ENCODE measurements around the gene LTB.
"Not testable (repeated sequence)": the region's sequence is repeated elsewhere in the genome, so short reads cannot be mapped to it uniquely, and the experiment has no call there.

Gene LTB

DNA sequence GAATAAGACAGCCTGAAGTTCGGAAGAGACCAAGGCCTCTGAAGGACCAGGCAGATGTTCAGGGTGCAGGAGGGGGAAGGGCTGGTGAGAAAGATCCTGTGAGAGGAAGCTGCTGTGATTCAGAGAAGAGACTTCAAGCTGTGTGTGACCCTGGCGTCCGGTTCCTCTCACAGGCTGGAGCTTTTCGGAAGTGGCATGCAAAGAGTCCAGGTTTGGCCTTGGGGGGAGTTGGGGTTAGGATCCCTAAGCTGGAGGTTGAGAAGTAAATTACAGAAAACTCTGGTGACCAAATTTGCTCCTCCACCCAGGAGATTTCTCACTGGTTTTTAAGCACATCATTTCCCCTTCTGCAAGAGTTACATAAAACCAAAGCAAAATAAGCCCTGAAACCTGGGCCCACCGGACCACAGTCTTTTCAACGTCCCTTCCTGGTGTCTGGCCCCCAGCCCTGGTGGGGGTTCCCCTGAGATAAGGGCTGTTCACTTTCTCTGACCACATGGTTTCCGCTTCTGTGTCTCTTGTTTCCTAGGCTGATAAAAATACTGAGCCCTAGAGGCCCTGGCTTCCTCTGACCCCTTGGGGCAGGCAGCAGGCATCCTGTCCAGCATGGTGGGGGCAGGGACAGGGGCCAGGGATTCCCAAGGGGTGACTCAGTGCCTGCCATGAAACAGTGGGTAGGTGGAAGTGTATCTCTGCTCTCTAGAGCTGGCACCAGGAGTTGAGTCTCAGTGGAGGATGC, 22.1 kb downstream of the LTB start:
- Mint-ChIP-seq H3K9me3 (no peaks in the 10 kb centered on the region), H3K4me3 (peak overlapping the region; percentile 63), H3K4me1 (peaks cover 70% of the 10 kb centered on the region), H3K27me3 (peaks cover 24% of the 10 kb centered on the region), H3K27ac (peak overlapping the region; percentile 91), H3K36me3 (peaks cover 57% of the 10 kb centered on the region)
- DNase-seq: peak; percentile 69
- CTCF ChIA-PET: interaction anchor here (1.0 to 17.7 kb wide), 4 partner anchors 9 to 29 kb away, joined by 4 to 1087 read pairs (median 8); partner anchors contain the start of genes ATP6V1G2, LST1, LTB and NCR3

GRCh38 chr6:31559606-31559957, 22.6 kb downstream of the LTB start:
- H3K4me1 Mint-ChIP-seq: peaks cover 73% of the 10 kb centered on the region
- H3K36me3 Mint-ChIP-seq: peaks cover 54% of the 10 kb centered on the region
- no peaks in the 10 kb centered on the region for H3K9me3 Mint-ChIP-seq
- H3K27me3 Mint-ChIP-seq: peaks cover 19% of the 10 kb centered on the region
- peak overlapping the region; percentile 63 for H3K4me3 Mint-ChIP-seq
- no peak for DNase-seq
- CTCF ChIA-PET: interaction anchor here (1.0 to 17.7 kb wide), 5 partner anchors 8 to 304 kb away, joined by 4 to 1087 read pairs (median 5); partner anchors contain the start of genes ATP6V1G2, LST1, LTB and NCR3
- peak overlapping the region; percentile 91 for H3K27ac Mint-ChIP-seq

GRCh38 chr6:31558631-31559500, 23.4 kb downstream of the LTB start:
- Mint-ChIP-seq H3K27me3 (peaks cover 15% of the 10 kb centered on the region), H3K9me3 (no peaks in the 10 kb centered on the region), H3K4me3 (peak overlapping the region; percentile 63), H3K4me1 (peaks cover 73% of the 10 kb centered on the region), H3K27ac (peak overlapping the region; percentile 91), H3K36me3 (peaks cover 54% of the 10 kb centered on the region)
- DNase-seq: peak; percentile 69
- CTCF ChIA-PET: interaction anchor here (1.1 to 17.7 kb wide), 4 partner anchors 12 to 304 kb away, joined by 4 to 1087 read pairs (median 8); partner anchors contain the start of genes ATP6V1G2, LST1, LTB and NCR3

DNA sequence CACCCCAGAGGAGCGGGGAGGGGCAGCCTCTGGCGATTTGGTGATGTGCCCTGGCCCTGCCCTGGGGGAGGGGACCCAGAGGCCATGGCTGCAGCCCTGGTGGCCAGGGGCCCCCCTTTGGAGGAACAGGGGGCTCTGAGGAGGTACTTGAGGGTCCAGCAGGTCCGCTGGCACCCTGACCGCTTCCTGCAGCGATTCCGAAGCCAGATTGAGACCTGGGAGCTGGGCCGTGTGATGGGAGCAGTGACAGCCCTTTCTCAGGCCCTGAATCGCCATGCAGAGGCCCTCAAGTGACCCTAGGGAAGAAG, 24.0 kb downstream of the LTB start:
- no peaks in the 10 kb centered on the region for H3K9me3 Mint-ChIP-seq

GRCh38 chr6:31557443-31558317, 24.5 kb downstream of the LTB start:
- peaks cover 48% of the 10 kb centered on the region for H3K36me3 Mint-ChIP-seq
- H3K27me3 Mint-ChIP-seq: peaks cover 11% of the 10 kb centered on the region
- peaks cover 66% of the 10 kb centered on the region for H3K4me1 Mint-ChIP-seq
- H3K4me3 Mint-ChIP-seq: peak overlapping the region; percentile 41
- H3K9me3 Mint-ChIP-seq: no peaks in the 10 kb centered on the region
- H3K27ac Mint-ChIP-seq: peak overlapping the region; percentile 55
- no peak for DNase-seq
- CTCF ChIA-PET: interaction anchor here (17.7 kb wide), 1 partner anchor 31 kb away, joined by 1087 read pairs; the partner anchor contains the start of genes LST1, LTB, NCR3 and TNF

More for the DNA sequence above, 24.0 kb downstream of the LTB start:
- peak overlapping the region; percentile 63 for H3K4me3 Mint-ChIP-seq
- DNase-seq: no peak
- peaks cover 11% of the 10 kb centered on the region for H3K27me3 Mint-ChIP-seq
- peak overlapping the region; percentile 91 for H3K27ac Mint-ChIP-seq
- CTCF ChIA-PET: interaction anchor here (17.7 kb wide), 1 partner anchor 31 kb away, joined by 1087 read pairs; the partner anchor contains the start of genes LST1, LTB, NCR3 and TNF
- H3K36me3 Mint-ChIP-seq: peaks cover 50% of the 10 kb centered on the region
- peaks cover 70% of the 10 kb centered on the region for H3K4me1 Mint-ChIP-seq

- DNase-seq: no peak
- Mint-ChIP-seq H3K9me3 (no peaks in the 10 kb centered on the region), H3K27ac (no peak overlapping the region), H3K36me3 (peaks cover 44% of the 10 kb centered on the region), H3K4me1 (peaks cover 69% of the 10 kb centered on the region), H3K4me3 (no peak overlapping the region), H3K27me3 (peaks cover 4% of the 10 kb centered on the region)
- CTCF ChIA-PET: interaction anchor here (17.7 kb wide), 1 partner anchor 33 kb away, joined by 1087 read pairs; the partner anchor contains the start of genes LST1, LTB, NCR3 and TNF
Measured at GRCh38 chr6:31556307-31556706, 25.9 kb downstream of the LTB start.

DNA sequence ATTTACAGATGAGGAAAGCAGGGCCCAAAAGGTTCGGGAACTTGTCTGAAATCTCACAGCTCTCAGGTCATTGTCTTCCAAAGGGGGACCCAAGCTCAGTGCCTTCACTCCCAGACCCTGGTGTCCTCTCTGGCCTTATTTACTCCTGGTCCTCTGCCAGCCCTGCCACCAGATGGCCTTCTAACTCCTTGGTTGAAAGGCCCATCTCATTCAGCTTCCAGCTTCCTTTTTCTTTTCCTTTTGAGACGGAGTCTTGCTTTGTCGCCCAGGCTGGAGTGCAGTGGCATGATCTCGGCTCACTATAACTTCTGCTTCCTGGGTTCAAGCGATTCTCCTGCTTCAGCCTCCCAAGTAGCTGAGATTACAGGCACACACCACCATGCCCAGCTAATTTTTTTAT, 30.9 kb downstream of the LTB start:
- H3K9me3 Mint-ChIP-seq, H3K27me3 Mint-ChIP-seq: not testable (repeated sequence)
- Mint-ChIP-seq H3K27ac (peak overlapping the region; percentile 29), H3K4me3 (peak overlapping the region; percentile 18), H3K36me3 (peaks cover 20% of the 10 kb centered on the region), H3K4me1 (peaks cover 59% of the 10 kb centered on the region)
- CTCF ChIA-PET: interaction anchor here (1.0 to 17.7 kb wide), 13 partner anchors 9 to 189 kb away, joined by 3 to 1087 read pairs (median 5); partner anchors contain the start of genes AIF1, DDX39B, LST1 and LTB
- DNase-seq: peak; percentile 84

- Mint-ChIP-seq H3K36me3 (peaks cover 16% of the 10 kb centered on the region), H3K4me3 (peak overlapping the region; percentile 80), H3K9me3 (no peaks in the 10 kb centered on the region), H3K4me1 (peaks cover 63% of the 10 kb centered on the region), H3K27me3 (no peaks in the 10 kb centered on the region), H3K27ac (peak overlapping the region; percentile 42)
- CTCF ChIA-PET: interaction anchor here (0.9 to 17.7 kb wide), 5 partner anchors 40 to 375 kb away, joined by 3 to 1087 read pairs (median 3); partner anchors contain the start of genes LST1, LTB, NCR3 and TNF
- no peak for DNase-seq
Measured at GRCh38 chr6:31548544-31548873, 33.7 kb downstream of the LTB start.

- Mint-ChIP-seq H3K27me3 (no peaks in the 10 kb centered on the region), H3K4me3 (peak overlapping the region; percentile 80), H3K4me1 (peaks cover 68% of the 10 kb centered on the region), H3K36me3 (peaks cover 15% of the 10 kb centered on the region), H3K9me3 (no peaks in the 10 kb centered on the region), H3K27ac (peak overlapping the region; percentile 90)
- no peak for DNase-seq
- CTCF ChIA-PET: interaction anchor here (0.7 to 17.7 kb wide), 5 partner anchors 41 to 404 kb away, joined by 3 to 1087 read pairs (median 3); partner anchors contain the start of genes LST1, LTB, NCR3 and TNF
Measured at GRCh38 chr6:31547727-31548543, 34.3 kb downstream of the LTB start.

GRCh38 chr6:31546958-31547726, 35.1 kb downstream of the LTB start, which contains the start of gene NFKBIL1:
NFKBIL1 (plus strand) TSS chr6:31547608; CDS start chr6:31547695, 87 bp downstream.
- H3K27ac Mint-ChIP-seq: peak within 1 kb of the TSS; percentile 90
- H3K4me3 Mint-ChIP-seq: peak within 1 kb of the TSS; percentile 80
- CTCF ChIA-PET: interaction anchor here (0.7 to 17.7 kb wide), 7 partner anchors 12 to 405 kb away, joined by 3 to 1087 read pairs (median 4); partner anchors contain the start of genes LST1, LTB, NCR3 and TNF
- no peaks in the 10 kb centered on the region for H3K27me3 Mint-ChIP-seq
- peaks cover 72% of the 10 kb centered on the region for H3K4me1 Mint-ChIP-seq
- H3K36me3 Mint-ChIP-seq: peaks cover 13% of the 10 kb centered on the region
- H3K9me3 Mint-ChIP-seq: no peaks in the 10 kb centered on the region
- DNase-seq: peak; percentile 95

DNA sequence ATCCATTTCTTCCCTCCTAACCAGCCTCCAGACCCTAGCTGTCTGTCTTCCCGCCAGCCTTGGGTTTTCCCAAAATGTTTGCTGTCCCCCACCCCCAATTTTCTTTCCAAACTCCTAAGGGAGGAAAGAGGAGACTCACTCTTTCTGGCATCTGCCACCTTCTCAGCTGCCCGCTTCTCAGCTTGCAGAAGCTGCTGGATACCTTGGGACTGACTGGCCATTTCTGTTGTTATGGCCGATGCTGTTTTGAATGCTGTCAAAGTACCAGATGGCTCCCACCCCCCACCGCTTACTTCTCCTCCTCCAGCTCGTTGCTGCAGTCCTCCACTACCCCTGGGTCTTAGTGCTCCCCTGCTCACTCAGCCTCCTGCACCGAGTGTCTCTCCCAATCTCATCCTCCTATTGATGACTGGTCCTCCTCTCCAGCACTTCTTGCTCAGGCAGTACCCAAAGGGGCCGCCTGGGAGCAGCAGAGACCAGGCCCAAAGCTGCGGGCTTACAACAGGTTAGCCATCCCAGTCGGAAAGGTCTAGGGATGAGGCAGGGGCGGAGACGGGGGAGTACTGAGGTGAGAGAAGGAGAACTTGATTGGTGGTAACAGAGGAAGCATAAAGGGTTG, 35.8 kb downstream of the LTB start, which contains the start of gene ATP6V1G2:
ATP6V1G2 (minus strand) TSS at position 270 of the 619 bp plus-strand sequence; CDS start at position 221, 49 bp downstream.
- no peaks in the 10 kb centered on the region for H3K9me3 Mint-ChIP-seq
- H3K4me1 Mint-ChIP-seq: peaks cover 68% of the 10 kb centered on the region
- CTCF ChIA-PET: interaction anchor here (0.7 to 17.7 kb wide), 11 partner anchors 13 to 192 kb away, joined by 3 to 1087 read pairs (median 4); partner anchors contain the start of genes AIF1, LST1, LTB and NCR3
- DNase-seq: peak; percentile 93
- H3K27me3 Mint-ChIP-seq: no peaks in the 10 kb centered on the region
- H3K36me3 Mint-ChIP-seq: peaks cover 15% of the 10 kb centered on the region
- H3K4me3 Mint-ChIP-seq: peak within 1 kb of the TSS; percentile 80
- H3K27ac Mint-ChIP-seq: peak within 1 kb of the TSS; percentile 90

All from activated naive CD4-positive, alpha-beta T cell treated with anti-CD3 and anti-CD28 coated beads, Interleukin-2, amount 10 ng/mL, durations not matched to agents 7 days and 5 days (primary cell).